Neutrophil (primary cell): ENCODE results near the gene PNMA1.
A peak's percentile ranks its signal among the peaks of the same experiment; 100 is the strongest.

Experiments
- H3K27ac ChIP-seq: fragments of 200-600 bp; sonication (generic); 2 replicates; pipeline ENCODE4 v1.5.1; 2016; ENCODE audit warnings: mild to moderate bottlenecking, moderate library complexity
- H3K27me3 ChIP-seq: fragments of 200-600 bp; sonication (generic); 2 replicates; pipeline ENCODE4 v1.6.0; 2016; ENCODE audit warnings: mild to moderate bottlenecking
- H3K36me3 ChIP-seq: fragments of 200-600 bp; sonication (generic); 2 replicates; pipeline ENCODE4 v1.5.1; 2017
- H3K4me1 ChIP-seq, 2 experiments: fragments of 200-600 bp in 1 of 2; sonication (generic) in 1 of 2; 1 replicate in 1 of 2; 2 replicates in 1 of 2; pipeline versions ENCODE4 v1.5.1 to v1.6.1; 2013 to 2016; ENCODE audit warnings: low read depth in 1 of 2, low read length in 1 of 2, mild to moderate bottlenecking in 1 of 2, moderate library complexity in 1 of 2; ENCODE audit not compliant: control insufficient read depth in 1 of 2, insufficient read depth in 1 of 2
- H3K4me3 ChIP-seq, 2 experiments: fragments of 200-600 bp in 1 of 2; sonication (generic) in 1 of 2; 1 replicate in 1 of 2; 2 replicates in 1 of 2; pipeline ENCODE4 v1.5.1; 2013 to 2016; ENCODE audit warnings: low read depth in 1 of 2, low read length in 1 of 2, mild to moderate bottlenecking in 1 of 2, moderate library complexity in 1 of 2
- H3K9me3 ChIP-seq: fragments of 200-600 bp; sonication (generic); 2 replicates; pipeline ENCODE4 v1.5.1; 2016
- CTCF ChIP-seq: fragments of 200-600 bp; sonication (generic); IDR thresholded peaks from 2 replicates; pipeline ENCODE4 v1.5.1; 2016; ENCODE audit warnings: antibody characterized with exemption

PNMA1 gene

GRCh38 chr14:73741386-73741875 lies 27.2 kb upstream of the PNMA1 start:
- no peak for TF ChIP-seq CTCF
- Histone ChIP-seq H3K27ac (peak overlapping the region; percentile 87), H3K36me3 (peaks cover 35% of the 10 kb centered on the region), H3K4me1 (peaks cover 64 to 66% of the 10 kb centered on the region in 2 experiments), H3K27me3 (no peaks in the 10 kb centered on the region), H3K4me3 (peak overlapping the region; percentile 50 to 58), H3K9me3 (no peaks in the 10 kb centered on the region)

GRCh38 chr14:73740618-73741326 lies 26.6 kb upstream of the PNMA1 start:
- Histone ChIP-seq H3K4me1 (peaks cover 58 to 59% of the 10 kb centered on the region in 2 experiments), H3K4me3 (peak overlapping the region; percentile 50 to 58), H3K27ac (peak overlapping the region; percentile 87), H3K36me3 (peaks cover 42% of the 10 kb centered on the region), H3K27me3 (no peaks in the 10 kb centered on the region), H3K9me3 (no peaks in the 10 kb centered on the region)
- TF ChIP-seq CTCF: no peak

- Histone ChIP-seq H3K4me3 (no peak overlapping the region), H3K9me3 (no peaks in the 10 kb centered on the region), H3K27me3 (no peaks in the 10 kb centered on the region), H3K4me1 (peaks cover 50 to 52% of the 10 kb centered on the region in 2 experiments), H3K36me3 (peaks cover 49% of the 10 kb centered on the region), H3K27ac (peak overlapping the region; percentile 87)
- TF ChIP-seq CTCF: no peak
These were observed 25.9 kb upstream of the PNMA1 start for GRCh38 chr14:73739899-73740617.

- H3K4me1 ChIP-seq: peaks cover 43 to 45% of the 10 kb centered on the region in 2 experiments
- TF ChIP-seq CTCF: no peak
- H3K27ac ChIP-seq: no peak overlapping the region
- no peaks in the 10 kb centered on the region for H3K9me3 ChIP-seq
- H3K27me3 ChIP-seq: no peaks in the 10 kb centered on the region
- H3K36me3 ChIP-seq: peaks cover 56% of the 10 kb centered on the region
- no peak overlapping the region for H3K4me3 ChIP-seq
These were observed 25.2 kb upstream of the PNMA1 start for GRCh38 chr14:73739174-73739898.

- H3K4me1 ChIP-seq: peaks cover 36 to 38% of the 10 kb centered on the region in 2 experiments
- H3K27me3 ChIP-seq: no peaks in the 10 kb centered on the region
- TF ChIP-seq CTCF: no peak
- H3K36me3 ChIP-seq: peaks cover 63% of the 10 kb centered on the region
- H3K4me3 ChIP-seq: no peak overlapping the region
- no peak overlapping the region for H3K27ac ChIP-seq
- no peaks in the 10 kb centered on the region for H3K9me3 ChIP-seq
These were observed 24.5 kb upstream of the PNMA1 start for GRCh38 chr14:73738518-73739173.
